ENCODE results near the gene FES. TPM values are rescaled to one million over a fixed set of nuclear protein-coding genes. Genes with fewer than 3 reads are reported as not detected.

FES gene
- total and polyA plus RNA-seq, 2 of the 13 experiments (the other 11 are each of a cell fraction or from before 2014, with no cell fraction given) = 4.0 to 9.5 TPM

DNA sequence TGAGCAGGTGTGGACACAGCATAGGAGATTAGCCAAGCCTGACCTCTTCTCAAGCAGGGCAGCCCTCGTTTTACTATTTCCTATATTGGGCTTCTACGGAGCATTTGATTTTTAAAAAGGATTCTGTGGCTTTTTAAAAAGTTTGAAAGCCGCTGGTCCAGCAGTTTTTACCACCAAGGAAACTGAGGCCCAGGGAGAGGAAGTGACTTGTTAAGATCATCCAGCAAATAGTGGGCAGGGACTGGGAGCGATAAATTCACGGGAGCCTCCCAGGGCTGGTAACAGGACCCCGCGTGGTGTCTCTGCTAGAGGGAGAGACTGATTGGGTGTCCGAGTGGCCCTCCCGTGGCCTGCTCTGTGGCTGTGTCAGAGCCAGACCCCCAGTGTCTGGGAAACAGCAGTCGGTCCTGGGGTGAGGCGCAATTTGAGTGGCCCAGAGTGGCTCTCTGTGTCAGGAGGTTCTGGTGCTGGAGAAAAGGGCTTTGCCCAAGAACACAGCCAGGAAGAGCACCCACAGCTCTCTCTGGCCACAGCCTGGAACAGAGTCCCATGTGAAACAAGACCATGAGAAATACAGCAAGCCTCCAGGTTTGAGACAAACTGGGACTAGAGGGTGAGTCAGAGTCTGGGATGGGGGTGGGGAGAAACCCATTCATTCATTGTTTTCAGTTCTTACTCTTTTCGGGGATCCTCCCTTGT, 11.7 kb upstream of the FES start:
- Histone ChIP-seq H2AFZ (ENCODE audit: low read length) (no peak overlapping the region), H3K79me2 (ENCODE audit: insufficient read depth, low read length) (peaks cover 10% of the 10 kb centered on the region), H3K9ac (ENCODE audit: insufficient read depth, low read depth, low read length) (peak overlapping the region; percentile 61), H3K9me3 (ENCODE audit: low read length) (no peaks in the 10 kb centered on the region), H3K27ac (ENCODE audit: extremely low read length, insufficient read depth, low read length) (no peak overlapping the region), H3K4me2 (ENCODE audit: low read depth, low read length) (peak overlapping the region; percentile 85), H3K4me1 (ENCODE audit: insufficient read depth, low read length) (peaks cover 62% of the 10 kb centered on the region), H3K36me3 (replicated peaks in 1 of 2; ENCODE audit: control insufficient read depth in 1 of 2, insufficient read depth in 2 of 2, low read length in 2 of 2) (peaks cover 2 to 23% of the 10 kb centered on the region in 2 experiments; a peak in 3 of 5 replicates), H4K20me1 (ENCODE audit: insufficient read depth, low read length) (peaks cover 22% of the 10 kb centered on the region; the same call in 1 of the 2 replicates), H3K4me3 (replicated peaks in 1 of 3; ENCODE audit: insufficient read depth in 1 of 3, low read depth in 2 of 3, low read length in 3 of 3) (peak overlapping the region; percentile 72 to 74 (median 73)), H3K27me3 (ENCODE audit: control insufficient read depth in 1 of 2, insufficient read depth in 2 of 2, low read length in 2 of 2) (peaks cover 0 to 29% of the 10 kb centered on the region in 2 experiments; a peak in 4 of 5 replicates)
- in situ Hi-C loops (cut with HindIII; ENCODE audit: extremely low pct_ligation_motif_present, low pct_unique_long_range_greater_than_20kb) (no loop called here), intact Hi-C loops (cut with micrococcal nuclease; ENCODE audit: unreplicated experiment) (loop anchor here (5.0 kb wide), 1 partner anchor 380 kb away; no protein-coding TSS in a partner anchor)
- peak; percentile 56 for DNase-seq (ENCODE audit: low spot score)
- FAIRE-seq = no peak
- ChIA-PET CTCF (ENCODE audit: low intra/inter-chr PET ratio, low total read pairs) (no interaction called here), POLR2A (interaction anchor here (2.5 to 2.6 kb wide), 2 partner anchors 12 kb away, joined by 41 to 65 read pairs; partner anchors contain the start of gene FES)
- peak; percentile 11 for ATAC-seq
- WGBS (ENCODE audit: low lambda C conversion rate) = 7% methylated on average over 12 of the region's 12 CpGs
- BruUV-seq (replicated peaks) = TSS peak; percentile 61
- 0 out of 2 replicates have a peak, but pooled peaks have one; percentile 33 for TF ChIP-seq BRD4 (CRISPR knock-in tag; IDR thresholded peaks at IDR 0.05)
- TF ChIP-seq SOX13 (IDR thresholded peaks at IDR 0.05) = no peak
- no peak for TF ChIP-seq SOX13 (CRISPR knock-in tag; conservative IDR thresholded peaks at IDR 0.05 in 1 of 2, IDR thresholded peaks at IDR 0.05 in 1 of 2)
- no peak for TF ChIP-seq IRF2 (CRISPR knock-in tag; IDR thresholded peaks at IDR 0.05)
- peak; percentile 29 for TF ChIP-seq ZNF781 (CRISPR knock-in tag; IDR thresholded peaks at IDR 0.05; ENCODE audit: borderline replicate concordance, not compliant biosample characterization)
- TF ChIP-seq ZNF432 (CRISPR knock-in tag; IDR thresholded peaks at IDR 0.05; ENCODE audit: borderline replicate concordance) = no peak
- TF ChIP-seq PCBP2 (optimal IDR thresholded peaks at IDR 0.05; ENCODE audit: low read depth, low read length, poor library complexity, severe bottlenecking) = no peak
- TF ChIP-seq, protein P1, sequence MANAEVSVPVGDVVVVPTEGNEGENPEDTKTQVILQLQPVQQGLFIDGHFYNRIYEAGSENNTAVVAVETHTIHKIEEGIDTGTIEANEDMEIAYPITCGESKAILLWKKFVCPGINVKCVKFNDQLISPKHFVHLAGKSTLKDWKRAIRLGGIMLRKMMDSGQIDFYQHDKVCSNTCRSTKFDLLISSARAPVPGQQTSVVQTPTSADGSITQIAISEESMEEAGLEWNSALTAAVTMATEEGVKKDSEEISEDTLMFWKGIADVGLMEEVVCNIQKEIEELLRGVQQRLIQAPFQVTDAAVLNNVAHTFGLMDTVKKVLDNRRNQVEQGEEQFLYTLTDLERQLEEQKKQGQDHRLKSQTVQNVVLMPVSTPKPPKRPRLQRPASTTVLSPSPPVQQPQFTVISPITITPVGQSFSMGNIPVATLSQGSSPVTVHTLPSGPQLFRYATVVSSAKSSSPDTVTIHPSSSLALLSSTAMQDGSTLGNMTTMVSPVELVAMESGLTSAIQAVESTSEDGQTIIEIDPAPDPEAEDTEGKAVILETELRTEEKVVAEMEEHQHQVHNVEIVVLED (CRISPR knock-in tag; IDR thresholded peaks at IDR 0.05; ENCODE audit: borderline replicate concordance) = no peak
- TF ChIP-seq SAP130 (CRISPR knock-in tag; IDR thresholded peaks at IDR 0.05; ENCODE audit: low read depth) = 0 out of 2 replicates have a peak, but pooled peaks have one; percentile 10
- TF ChIP-seq, protein P2, sequence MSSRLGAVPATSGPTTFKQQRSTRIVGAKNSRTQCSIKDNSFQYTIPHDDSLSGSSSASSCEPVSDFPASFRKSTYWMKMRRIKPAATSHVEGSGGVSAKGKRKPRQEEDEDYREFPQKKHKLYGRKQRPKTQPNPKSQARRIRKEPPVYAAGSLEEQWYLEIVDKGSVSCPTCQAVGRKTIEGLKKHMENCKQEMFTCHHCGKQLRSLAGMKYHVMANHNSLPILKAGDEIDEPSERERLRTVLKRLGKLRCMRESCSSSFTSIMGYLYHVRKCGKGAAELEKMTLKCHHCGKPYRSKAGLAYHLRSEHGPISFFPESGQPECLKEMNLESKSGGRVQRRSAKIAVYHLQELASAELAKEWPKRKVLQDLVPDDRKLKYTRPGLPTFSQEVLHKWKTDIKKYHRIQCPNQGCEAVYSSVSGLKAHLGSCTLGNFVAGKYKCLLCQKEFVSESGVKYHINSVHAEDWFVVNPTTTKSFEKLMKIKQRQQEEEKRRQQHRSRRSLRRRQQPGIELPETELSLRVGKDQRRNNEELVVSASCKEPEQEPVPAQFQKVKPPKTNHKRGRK (CRISPR knock-in tag; IDR thresholded peaks at IDR 0.05) = no peak
- TF ChIP-seq FOXA3 (CRISPR knock-in tag; IDR thresholded peaks at IDR 0.05) = no peak
- TF ChIP-seq, protein P3, sequence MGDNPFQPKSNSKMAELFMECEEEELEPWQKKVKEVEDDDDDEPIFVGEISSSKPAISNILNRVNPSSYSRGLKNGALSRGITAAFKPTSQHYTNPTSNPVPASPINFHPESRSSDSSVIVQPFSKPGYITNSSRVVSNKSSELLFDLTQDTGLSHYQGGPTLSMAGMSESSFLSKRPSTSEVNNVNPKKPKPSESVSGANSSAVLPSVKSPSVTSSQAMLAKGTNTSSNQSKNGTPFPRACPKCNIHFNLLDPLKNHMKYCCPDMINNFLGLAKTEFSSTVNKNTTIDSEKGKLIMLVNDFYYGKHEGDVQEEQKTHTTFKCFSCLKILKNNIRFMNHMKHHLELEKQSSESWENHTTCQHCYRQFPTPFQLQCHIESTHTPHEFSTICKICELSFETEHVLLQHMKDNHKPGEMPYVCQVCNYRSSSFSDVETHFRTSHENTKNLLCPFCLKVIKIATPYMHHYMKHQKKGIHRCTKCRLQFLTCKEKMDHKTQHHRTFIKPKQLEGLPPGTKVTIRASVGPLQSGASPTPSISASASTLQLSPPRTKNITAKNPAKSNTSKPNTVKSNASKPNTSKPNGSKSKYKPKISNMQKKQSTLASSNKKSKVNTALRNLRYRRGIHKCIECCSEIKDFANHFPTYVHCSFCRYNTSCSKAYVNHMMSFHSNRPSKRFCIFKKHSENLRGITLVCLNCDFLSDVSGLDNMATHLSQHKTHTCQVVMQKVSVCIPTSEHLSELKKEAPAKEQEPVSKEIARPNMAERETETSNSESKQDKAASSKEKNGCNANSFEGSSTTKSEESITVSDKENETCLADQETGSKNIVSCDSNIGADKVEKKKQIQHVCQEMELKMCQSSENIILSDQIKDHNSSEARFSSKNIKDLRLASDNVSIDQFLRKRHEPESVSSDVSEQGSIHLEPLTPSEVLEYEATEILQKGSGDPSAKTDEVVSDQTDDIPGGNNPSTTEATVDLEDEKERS (CRISPR knock-in tag; IDR thresholded peaks at IDR 0.05) = no peak
- peak; percentile 38 for TF ChIP-seq SKI (IDR thresholded peaks at IDR 0.05; ENCODE audit: partially characterized antibody)
- TF ChIP-seq, protein P4, sequence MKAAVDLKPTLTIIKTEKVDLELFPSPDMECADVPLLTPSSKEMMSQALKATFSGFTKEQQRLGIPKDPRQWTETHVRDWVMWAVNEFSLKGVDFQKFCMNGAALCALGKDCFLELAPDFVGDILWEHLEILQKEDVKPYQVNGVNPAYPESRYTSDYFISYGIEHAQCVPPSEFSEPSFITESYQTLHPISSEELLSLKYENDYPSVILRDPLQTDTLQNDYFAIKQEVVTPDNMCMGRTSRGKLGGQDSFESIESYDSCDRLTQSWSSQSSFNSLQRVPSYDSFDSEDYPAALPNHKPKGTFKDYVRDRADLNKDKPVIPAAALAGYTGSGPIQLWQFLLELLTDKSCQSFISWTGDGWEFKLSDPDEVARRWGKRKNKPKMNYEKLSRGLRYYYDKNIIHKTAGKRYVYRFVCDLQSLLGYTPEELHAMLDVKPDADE (CRISPR knock-in tag; IDR thresholded peaks at IDR 0.05) = no peak
- no peak for TF ChIP-seq HHEX (CRISPR knock-in tag; IDR thresholded peaks at IDR 0.05)
- no peak for TF ChIP-seq SIN3A (IDR thresholded peaks at IDR 0.05; ENCODE audit: borderline replicate concordance, low read depth, low read length)

Data from HepG2 (cell line).